ENCODE data around the gene PACSIN2.

The PACSIN2 gene

GRCh38 chr22:42855211-42855610 is 159.7 kb downstream of the PACSIN2 start:
- DNase-seq = no peak

- DNase-seq = no peak
Observed at GRCh38 chr22:42848941-42849550, 165.9 kb downstream of the PACSIN2 start.

GRCh38 chr22:42847110-42847509 is 167.8 kb downstream of the PACSIN2 start:
- DNase-seq = no peak

GRCh38 chr22:42844756-42845155 is 170.2 kb downstream of the PACSIN2 start:
- no peak for DNase-seq

GRCh38 chr22:42842658-42843370 is 172.1 kb downstream of the PACSIN2 start:
- DNase-seq = no peak

GRCh38 chr22:42841444-42841843 is 173.5 kb downstream of the PACSIN2 start:
- DNase-seq = no peak

GRCh38 chr22:42837556-42837955 is 177.4 kb downstream of the PACSIN2 start:
- no peak for DNase-seq

- no peak for DNase-seq
Observed at GRCh38 chr22:42836026-42836425, 178.9 kb downstream of the PACSIN2 start.

- no peak for DNase-seq
Observed at GRCh38 chr22:42834177-42834949, 180.6 kb downstream of the PACSIN2 start.

GRCh38 chr22:42833104-42833503 is 181.8 kb downstream of the PACSIN2 start:
- no peak for DNase-seq

- DNase-seq = no peak
Observed at GRCh38 chr22:42831712-42832111, 183.2 kb downstream of the PACSIN2 start.

- no peak for DNase-seq
Observed at GRCh38 chr22:42830161-42830560, 184.8 kb downstream of the PACSIN2 start.

GRCh38 chr22:42829302-42829701 is 185.6 kb downstream of the PACSIN2 start:
- no peak for DNase-seq

- DNase-seq = no peak
Observed at GRCh38 chr22:42825796-42826195, 189.2 kb downstream of the PACSIN2 start.

GRCh38 chr22:42821386-42821785 is 193.6 kb downstream of the PACSIN2 start:
- no peak for DNase-seq

- DNase-seq = no peak
Observed at GRCh38 chr22:42820045-42820763, 194.7 kb downstream of the PACSIN2 start.
